RWPE2 (cell line): Measurements from ENCODE around the gene ABCB9.

Experiments
- ATAC-seq: fragments of 200-7000 bp; cut with Tn5 transposase; 3 replicates; pipeline ENCODE4 v1.9.1; 2021; ENCODE audit warnings: low read depth
- DNase-seq: peaks from one replicate; pipeline ENCODE4 v3.0.0-alpha.2; 2020; ENCODE audit warnings: low spot score
- H3K27ac ChIP-seq: fragments of 450-650 bp; 2 replicates; pipeline ENCODE4 v1.5.1; 2017; ENCODE audit warnings: mild to moderate bottlenecking; ENCODE audit not compliant: poor library complexity, severe bottlenecking
- H3K27me3 ChIP-seq: fragments of 250-450 bp; sonication (Bioruptor Pico); 2 replicates; pipeline ENCODE4 v1.5.1; 2021; ENCODE audit warnings: mild to moderate bottlenecking, moderate library complexity; ENCODE audit not compliant: insufficient read depth, poor library complexity, severe bottlenecking
- H3K36me3 ChIP-seq: fragments of 250-450 bp; sonication (Bioruptor Pico); 2 replicates; pipeline ENCODE4 v1.5.1; 2020; ENCODE audit warnings: low read depth, mild to moderate bottlenecking, moderate library complexity
- H3K4me1 ChIP-seq: fragments of 250-450 bp; sonication (Bioruptor Pico); 2 replicates; pipeline ENCODE4 v1.5.1; 2021; ENCODE audit warnings: mild to moderate bottlenecking, moderate library complexity; ENCODE audit not compliant: insufficient read depth, poor library complexity, severe bottlenecking
- H3K4me3 ChIP-seq: fragments of 250-450 bp; sonication (Bioruptor Pico); 2 replicates; pipeline ENCODE4 v1.5.1; 2021; ENCODE audit warnings: mild to moderate bottlenecking, moderate library complexity; ENCODE audit not compliant: severe bottlenecking
- H3K9me3 ChIP-seq: fragments of 250-450 bp; sonication (Bioruptor Pico); 2 replicates; pipeline ENCODE4 v1.5.1; 2021; ENCODE audit warnings: mild to moderate bottlenecking, moderate library complexity; ENCODE audit not compliant: severe bottlenecking
- TF ChIP-seq, protein P1 (sequence below): fragments of 450-650 bp; IDR thresholded peaks from one replicate; pipeline ENCODE4 v1.5.1; 2017; ENCODE audit warnings: mild to moderate bottlenecking, moderate library complexity; ENCODE audit not compliant: poor library complexity, severe bottlenecking

ABCB9 gene

DNA sequence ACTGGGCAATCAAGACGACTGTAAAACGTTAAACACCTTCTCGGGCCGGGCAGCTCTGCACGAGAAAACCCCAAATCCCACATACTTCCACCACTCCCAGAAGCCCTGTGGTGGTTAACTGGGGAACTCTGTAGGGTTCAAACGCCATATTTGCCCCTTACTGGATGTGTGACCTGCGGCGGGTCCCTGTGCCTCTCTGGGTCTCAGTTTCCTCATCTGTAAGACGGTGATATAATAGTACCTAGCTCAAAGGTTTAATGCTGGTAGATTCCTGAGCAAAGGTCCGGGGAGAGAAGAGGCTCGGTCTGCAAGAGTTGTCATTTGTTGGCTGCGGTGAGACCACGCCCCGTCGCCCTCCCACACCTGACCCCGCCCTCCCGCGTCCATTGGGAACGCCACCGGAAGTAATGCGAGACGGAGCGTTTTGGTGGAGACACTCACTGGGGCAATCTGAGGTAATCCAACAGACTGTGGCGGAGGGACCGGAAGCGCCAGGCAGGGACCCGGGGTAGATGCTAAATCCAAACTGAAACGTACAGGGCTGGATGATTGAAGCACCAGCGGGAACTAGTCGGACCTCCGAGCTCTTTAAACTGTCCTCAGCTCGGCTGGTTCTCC, 8.1 kb upstream of the ABCB9 start:
- Histone ChIP-seq H3K9me3 (no peaks in the 10 kb centered on the region), H3K4me1 (no peaks in the 10 kb centered on the region), H3K27ac (peak overlapping the region; percentile 77), H3K4me3 (peak overlapping the region; percentile 75), H3K36me3 (peaks cover 8% of the 10 kb centered on the region; the same call in 1 of the 2 replicates), H3K27me3 (no peaks in the 10 kb centered on the region)
- DNase-seq (peak; percentile 96), ATAC-seq (peak; percentile 81)
- TF ChIP-seq, protein P1, sequence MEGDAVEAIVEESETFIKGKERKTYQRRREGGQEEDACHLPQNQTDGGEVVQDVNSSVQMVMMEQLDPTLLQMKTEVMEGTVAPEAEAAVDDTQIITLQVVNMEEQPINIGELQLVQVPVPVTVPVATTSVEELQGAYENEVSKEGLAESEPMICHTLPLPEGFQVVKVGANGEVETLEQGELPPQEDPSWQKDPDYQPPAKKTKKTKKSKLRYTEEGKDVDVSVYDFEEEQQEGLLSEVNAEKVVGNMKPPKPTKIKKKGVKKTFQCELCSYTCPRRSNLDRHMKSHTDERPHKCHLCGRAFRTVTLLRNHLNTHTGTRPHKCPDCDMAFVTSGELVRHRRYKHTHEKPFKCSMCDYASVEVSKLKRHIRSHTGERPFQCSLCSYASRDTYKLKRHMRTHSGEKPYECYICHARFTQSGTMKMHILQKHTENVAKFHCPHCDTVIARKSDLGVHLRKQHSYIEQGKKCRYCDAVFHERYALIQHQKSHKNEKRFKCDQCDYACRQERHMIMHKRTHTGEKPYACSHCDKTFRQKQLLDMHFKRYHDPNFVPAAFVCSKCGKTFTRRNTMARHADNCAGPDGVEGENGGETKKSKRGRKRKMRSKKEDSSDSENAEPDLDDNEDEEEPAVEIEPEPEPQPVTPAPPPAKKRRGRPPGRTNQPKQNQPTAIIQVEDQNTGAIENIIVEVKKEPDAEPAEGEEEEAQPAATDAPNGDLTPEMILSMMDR, result no peak

GRCh38 chr12:122969676-122970075, 3.4 kb upstream of the ABCB9 start:
- DNase-seq, result no peak
- no peak overlapping the region for H3K4me3 ChIP-seq
- peaks cover 4% of the 10 kb centered on the region; the same call in 1 of the 2 replicates for H3K36me3 ChIP-seq
- H3K27ac ChIP-seq, result no peak overlapping the region
- TF ChIP-seq, protein P1, result no peak
- no peaks in the 10 kb centered on the region for H3K4me1 ChIP-seq
- no peaks in the 10 kb centered on the region for H3K9me3 ChIP-seq
- ATAC-seq, result no peak
- H3K27me3 ChIP-seq, result no peaks in the 10 kb centered on the region

DNA sequence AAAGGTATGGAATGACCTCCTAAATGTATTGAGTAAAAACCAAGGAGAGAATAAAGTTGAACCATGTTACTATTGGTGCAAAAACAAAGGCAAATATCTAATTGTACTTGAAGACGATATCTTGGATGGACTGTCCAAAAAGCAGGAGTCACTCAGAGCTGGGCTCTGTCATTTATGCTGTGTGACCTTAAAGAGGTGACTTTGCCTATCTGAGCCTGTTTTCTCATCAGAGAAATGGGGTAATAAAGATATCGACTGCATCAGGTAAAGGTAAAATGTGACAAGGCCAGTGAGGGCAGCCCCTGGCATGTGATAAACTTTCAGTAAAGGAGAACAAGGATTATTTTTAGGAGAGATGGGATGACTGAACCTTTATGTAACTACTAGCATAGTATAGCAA, 1.8 kb upstream of the ABCB9 start:
- TF ChIP-seq, protein P1, result no peak
- DNase-seq (no peak), ATAC-seq (no peak)
- H3K9me3 ChIP-seq, result no peaks in the 10 kb centered on the region
- peaks cover 4% of the 10 kb centered on the region; the same call in 1 of the 2 replicates for H3K36me3 ChIP-seq
- no peak overlapping the region for H3K27ac ChIP-seq
- H3K4me3 ChIP-seq, result no peak overlapping the region
- H3K4me1 ChIP-seq, result no peaks in the 10 kb centered on the region
- H3K27me3 ChIP-seq, result no peaks in the 10 kb centered on the region

DNA sequence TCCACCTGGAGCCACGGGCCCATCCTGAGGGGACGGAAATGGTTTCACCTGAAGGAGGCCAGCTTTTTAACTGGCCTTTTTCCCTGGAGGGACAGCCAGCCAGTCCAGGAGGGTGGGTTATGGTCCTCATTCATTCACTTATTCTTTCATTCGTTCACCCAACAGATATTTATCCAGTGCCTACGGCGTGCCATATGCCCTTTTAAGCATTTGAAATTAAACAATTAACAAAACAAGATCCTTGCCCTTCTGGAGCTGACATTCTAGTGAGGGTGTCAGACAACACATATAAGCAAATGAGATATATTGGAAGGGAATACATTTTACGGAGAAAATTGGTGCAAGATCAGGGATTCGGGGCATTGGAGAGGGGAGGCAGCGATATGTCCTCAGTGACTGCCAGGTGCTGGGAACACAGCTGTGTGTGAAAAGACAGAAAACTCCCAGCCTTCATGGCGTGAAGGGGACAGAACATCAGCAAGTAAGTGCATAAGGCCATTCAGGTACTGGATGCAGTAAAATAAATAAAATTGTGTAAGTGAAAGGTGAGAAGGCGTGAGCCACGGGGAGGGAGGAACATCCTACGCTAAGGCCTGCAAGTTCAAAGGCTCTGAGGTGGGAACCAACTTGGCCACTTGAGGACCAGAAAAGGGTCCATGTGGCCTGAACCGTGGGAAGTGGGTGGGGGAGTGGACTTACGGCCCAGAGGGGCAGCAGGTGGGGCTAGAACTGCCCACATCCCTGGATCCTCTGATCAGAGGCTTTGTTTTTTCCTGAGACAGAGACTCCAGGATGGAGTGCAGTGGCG, 684 bp upstream of the ABCB9 start:
- no peak overlapping the region for H3K4me3 ChIP-seq
- H3K9me3 ChIP-seq, result no peaks in the 10 kb centered on the region
- no peaks in the 10 kb centered on the region for H3K27me3 ChIP-seq
- no peak overlapping the region for H3K27ac ChIP-seq
- no peak for DNase-seq
- ATAC-seq, result no peak
- TF ChIP-seq, protein P1, result no peak
- no peaks in the 10 kb centered on the region for H3K4me1 ChIP-seq
- no peaks in the 10 kb centered on the region for H3K36me3 ChIP-seq
